Cerebellar cortex (tissue), 1 donor: Measurements from ENCODE around the gene MAPKAPK2.
"Not testable (repeated sequence)": the region's sequence is repeated elsewhere in the genome, so short reads cannot be mapped to it uniquely, and the experiment has no call there.

Experiments
- DNase-seq: peaks from one replicate; pipeline ENCODE4 v3.0.0-alpha.2; 2015; ENCODE audit warnings: low spot score

MAPKAPK2 gene

DNA sequence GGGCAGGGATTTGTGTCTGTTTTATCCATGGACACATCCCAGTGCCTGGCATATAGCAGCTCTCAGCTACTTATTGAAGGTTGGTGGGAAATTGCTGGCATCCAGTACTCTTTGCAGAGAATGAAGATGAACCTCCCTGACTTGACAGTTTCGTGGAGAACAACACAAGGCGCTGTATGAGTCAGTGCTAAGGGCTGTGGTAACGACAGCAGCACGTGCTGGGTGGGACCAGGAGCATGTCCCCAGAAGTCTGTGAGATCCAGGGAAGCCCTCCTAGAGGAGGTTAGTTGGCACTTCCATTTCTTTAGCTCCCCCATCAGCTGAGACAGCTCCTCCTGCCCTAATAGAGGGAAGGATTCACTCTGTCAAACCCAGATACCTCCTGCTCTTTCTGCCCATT, 60.0 kb downstream of the MAPKAPK2 start:
- DNase-seq, result no peak

GRCh38 chr1:206745301-206745700, 60.6 kb downstream of the MAPKAPK2 start:
- no peak for DNase-seq

DNA sequence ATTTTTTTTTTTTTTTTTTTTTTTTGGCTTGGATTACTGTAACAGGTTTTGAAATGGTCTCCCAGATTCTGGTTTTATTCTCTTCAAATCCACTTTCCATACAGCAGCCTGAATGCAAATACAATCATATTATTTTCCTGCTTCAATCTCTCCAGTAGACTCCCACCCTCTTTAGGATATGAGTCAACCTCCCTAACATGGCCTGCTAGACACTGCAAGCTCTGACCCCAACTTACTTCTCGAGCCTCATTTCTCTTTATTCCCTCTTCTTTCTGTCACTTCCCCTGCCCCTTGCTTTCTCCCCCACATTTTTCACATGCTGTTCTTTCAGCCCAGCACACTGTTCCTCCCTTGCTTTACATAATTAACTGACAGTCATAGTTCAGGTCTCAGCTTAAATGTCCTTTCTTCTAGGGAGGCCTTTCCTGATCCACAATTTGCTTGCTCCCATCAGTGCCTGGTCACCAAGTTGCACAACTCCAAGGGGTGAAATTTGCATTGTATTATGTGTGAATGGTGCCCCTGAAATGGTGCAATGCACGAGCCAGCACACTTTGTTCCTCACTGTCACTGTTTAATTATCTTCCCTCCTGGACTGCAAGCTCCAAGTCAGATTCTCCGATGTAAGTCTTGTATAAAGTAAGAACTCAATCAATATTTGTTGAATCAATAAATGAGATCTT, 63.8 kb downstream of the MAPKAPK2 start:
- DNase-seq, result no peak

- no peak for DNase-seq
These were observed 67.2 kb downstream of the MAPKAPK2 start for GRCh38 chr1:206751891-206752290.

DNA sequence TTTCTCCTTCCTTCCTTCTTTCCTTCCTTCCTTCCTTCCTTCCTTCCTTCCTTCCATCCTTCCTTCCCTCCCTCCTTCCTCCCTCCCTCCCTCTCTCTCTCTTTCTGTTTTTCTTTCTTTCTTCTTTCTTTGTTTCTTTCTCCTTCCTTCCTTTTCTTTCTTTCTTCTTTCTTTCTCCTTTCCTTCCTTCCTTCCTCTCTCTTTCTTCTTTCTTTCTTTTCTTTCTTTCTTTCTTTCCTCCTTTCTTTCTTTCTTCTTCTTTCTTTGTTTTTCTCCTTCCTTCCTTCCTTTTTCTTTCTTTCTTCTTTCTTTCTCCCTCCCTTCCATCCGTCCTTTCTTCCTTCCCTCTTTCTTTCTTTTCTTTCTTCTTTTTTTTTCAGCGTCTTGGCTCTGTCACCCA, 67.8 kb downstream of the MAPKAPK2 start:
- DNase-seq, result no peak

- DNase-seq, result no peak
These were observed 68.4 kb downstream of the MAPKAPK2 start for GRCh38 chr1:206753141-206753540.

DNA sequence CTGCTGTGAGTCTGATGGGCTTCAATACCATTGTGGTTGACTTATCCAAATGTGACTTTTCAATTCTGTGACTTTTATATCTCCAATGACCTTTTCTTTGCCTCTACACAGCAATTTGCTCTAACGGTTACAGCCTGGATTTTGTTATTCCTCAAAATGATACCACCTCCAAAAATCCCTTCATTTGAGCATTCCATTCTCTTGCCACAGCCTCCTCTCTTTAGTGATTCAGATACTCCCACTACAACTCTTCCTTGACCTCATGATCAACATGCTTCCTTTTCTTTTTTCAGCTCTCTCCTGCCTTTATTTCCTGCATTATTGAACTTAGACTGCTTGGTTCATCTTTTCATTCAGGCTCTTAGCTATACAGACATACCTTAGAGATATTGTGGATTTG, 69.3 kb downstream of the MAPKAPK2 start:
- DNase-seq, result no peak

DNA sequence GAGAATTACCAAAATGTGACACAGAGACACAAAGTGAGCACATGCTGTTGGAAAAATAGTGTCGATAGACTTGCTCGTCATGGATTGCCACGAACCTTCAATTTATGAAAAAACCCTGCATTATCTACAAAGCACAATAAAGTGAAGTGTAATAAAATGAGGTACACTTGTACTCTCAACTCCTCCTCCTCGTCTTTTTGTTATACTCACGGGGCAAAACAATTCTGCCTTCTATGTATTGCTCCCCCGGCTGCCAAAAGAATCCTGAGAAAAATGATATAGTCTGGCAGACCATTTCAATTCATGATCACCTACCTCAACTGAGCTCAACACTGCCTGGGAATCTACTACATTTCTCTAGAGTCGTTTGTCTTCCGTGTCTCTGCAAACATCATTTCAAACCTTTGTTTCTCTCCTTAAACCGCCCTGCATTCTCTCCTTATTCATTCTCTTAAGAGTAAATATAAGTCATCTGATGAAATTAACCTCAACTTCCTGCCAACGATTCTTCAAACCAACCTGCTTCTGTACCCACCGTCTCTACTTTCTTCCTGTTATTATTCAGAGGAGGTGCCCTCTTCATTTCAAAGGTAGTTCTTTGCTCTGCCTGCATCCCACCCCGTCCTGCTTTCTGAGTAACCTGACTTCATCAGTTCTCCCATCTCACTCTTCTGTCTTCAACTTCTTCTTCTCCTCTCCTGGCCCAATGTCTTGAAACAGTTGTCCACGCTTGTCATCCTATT, 73.0 kb downstream of the MAPKAPK2 start:
- no peak for DNase-seq

- DNase-seq, result no peak
These were observed 75.9 kb downstream of the MAPKAPK2 start for GRCh38 chr1:206760590-206760989.

DNA sequence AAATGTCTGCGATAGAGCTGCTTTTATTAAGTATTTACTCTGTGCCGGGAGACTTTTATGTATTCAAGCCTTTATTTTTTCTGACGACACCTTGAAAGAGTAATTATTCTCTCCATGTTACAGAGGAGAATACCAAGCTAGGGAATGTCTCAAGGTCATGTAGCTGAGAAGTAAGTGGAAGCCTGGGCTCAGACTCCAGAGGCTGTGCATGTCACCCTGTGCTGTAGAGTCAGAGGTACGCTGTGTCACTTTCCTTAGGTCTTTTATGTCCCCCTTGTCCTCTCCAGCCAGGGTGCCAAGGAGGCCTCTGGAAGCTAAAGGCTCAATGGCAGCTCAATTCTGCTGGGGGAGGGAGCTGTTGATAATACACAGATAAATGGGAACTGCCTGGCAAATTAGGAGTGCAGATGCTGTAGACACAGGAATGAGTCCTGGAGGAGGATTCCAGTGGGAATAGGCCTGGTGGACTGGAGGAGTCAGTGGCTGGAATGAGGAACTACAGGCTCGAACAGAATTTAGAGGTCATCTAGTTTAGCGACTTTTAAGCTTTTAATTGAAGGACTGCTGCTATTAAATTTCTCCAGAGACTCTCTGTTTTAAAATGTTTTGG, 76.6 kb downstream of the MAPKAPK2 start:
- DNase-seq, result no peak

GRCh38 chr1:206762741-206763364, 78.1 kb downstream of the MAPKAPK2 start:
- DNase-seq, result not testable (repeated sequence)

DNA sequence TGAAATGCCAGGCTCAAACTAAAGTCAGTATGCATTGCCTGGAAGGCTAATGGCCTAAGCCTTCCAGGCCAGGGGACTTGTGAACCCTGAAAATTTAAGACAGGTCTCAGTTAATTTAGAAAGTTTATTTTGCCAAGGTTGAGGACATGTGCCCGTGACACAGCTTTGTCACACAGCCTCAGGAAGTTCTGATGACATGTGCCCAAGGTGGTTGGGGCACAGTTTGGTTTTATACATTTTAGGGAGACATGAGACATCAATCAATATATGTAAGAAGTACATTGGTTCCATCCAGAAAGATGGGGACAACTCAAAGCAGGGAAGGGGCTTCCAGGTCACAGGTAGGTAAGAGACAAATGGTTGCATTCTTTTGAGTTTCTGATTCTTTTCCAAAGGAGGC, 81.1 kb downstream of the MAPKAPK2 start:
- not testable (repeated sequence) for DNase-seq

- DNase-seq, result no peak
These were observed 81.6 kb downstream of the MAPKAPK2 start for GRCh38 chr1:206766251-206766856.

GRCh38 chr1:206768472-206769303, 84.0 kb downstream of the MAPKAPK2 start:
- DNase-seq, result no peak

DNA sequence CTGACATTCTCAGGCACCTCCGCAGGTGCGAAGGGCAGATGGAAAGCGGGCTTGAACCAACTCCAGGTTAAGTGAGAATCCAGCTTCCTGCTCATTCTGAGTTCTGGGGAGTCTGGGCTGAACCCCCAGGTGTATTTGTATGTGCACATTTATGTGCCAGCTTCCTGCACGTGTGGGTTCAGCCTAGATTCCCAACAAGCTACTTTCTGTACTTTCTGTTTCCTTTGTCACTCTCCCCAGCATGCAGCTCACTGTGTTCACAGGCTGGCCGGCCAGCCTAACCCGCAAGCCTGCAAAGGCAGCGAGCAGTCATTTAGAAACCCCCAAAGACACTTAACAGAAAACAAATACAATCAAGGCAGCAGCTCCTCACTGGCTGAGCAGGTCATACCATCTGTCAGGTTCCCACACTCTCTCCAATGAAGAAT, 84.6 kb downstream of the MAPKAPK2 start:
- no peak for DNase-seq

DNA sequence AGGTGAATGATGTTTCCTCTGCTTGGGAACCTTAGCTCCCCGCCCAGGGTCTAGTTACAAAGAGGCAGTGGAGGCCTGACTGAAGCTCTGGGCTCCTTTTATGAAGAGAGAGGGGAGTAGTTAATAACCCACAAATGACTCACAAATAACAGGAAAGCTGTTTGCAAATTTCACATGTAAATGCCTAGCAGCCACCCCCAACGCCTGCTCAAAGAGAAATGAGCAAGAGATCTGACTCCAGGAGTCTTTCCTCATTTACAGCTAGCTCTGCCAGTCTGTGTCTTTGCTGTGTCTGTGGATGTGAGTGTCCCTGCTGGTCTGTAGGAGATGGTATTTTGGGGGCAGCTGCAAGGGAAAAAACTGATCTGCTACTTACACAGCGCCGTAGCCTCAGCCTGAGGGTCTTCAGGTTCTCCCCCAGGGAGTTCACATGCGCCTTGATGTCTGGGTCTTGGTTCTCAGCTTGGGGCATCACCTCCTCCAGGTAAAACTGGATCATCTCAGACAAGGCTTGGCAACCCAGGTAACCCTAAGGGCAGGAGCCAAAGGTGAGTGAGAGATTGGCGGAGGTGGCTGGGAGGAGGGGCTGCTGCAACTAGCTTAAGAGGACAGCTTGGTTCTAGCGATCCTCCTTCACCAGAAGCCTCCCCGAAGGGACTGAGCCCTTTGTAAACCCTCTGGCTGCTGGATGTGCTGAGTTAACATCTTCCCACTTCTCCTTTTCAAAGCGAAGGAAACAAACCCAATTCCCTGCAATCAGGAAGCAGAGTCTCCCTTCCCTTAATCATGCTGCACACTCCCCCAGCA, 86.0 kb downstream of the MAPKAPK2 start, which contains the start of gene IL19:
TSS of gene IL19 (plus strand) at position 243 of the 807 bp plus-strand sequence. CDS start 65,890 bp downstream, outside the sequence.
- no peak for DNase-seq

DNA sequence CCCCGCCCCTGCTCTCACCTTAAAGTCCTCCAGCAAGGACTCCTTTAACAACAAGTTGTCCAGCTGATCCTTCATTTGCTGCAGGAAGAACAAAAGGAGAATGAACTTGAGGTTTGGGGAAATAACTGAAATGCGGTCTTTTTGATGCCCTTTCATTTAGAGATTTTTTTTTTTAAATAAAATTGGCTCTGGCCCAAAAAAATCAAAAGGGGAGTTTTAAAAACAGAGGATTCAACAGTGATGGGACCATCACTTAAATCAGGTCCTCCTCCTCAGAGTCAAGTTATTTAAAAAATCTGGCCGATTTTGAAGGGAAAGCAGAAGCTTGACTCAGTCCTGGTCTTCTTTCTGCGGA, 86.6 kb downstream of the MAPKAPK2 start:
- DNase-seq, result no peak

DNA sequence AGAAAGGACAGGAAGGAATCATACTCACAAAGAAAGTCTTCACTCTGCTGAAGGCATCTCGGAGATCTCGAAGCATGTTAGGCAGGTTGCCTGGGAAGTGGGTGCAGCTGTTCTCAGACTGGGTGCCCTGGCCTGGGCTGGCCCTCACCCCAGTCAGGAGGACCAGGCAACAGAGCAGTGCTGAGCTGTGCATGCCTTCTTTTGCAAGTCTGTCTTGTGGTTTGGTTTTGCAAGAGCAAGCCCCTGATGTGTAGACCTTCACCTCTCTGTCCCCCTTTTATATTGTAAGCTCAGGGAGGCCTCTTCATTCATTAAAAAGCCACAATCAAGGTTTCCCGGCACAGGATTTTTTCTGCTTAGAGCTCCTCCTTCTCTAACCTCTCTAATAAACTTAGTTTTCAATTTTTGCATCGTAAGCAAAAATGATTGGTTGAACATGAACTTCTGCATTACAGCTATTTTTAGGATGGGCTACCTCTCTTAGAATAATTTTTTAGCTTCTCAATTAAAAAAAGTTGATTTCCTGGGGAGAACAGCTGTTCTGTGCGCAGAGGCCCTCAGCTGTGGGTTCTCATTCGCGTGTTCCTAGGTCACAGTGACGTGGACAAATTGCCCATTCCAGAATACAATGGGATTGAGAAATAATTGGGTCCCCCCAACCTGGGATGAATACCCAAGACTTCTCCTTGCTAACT, 87.7 kb downstream of the MAPKAPK2 start, which contains the start of gene IL10:
TSS of gene IL10 (minus strand) at position 252 of the 695 bp plus-strand sequence. CDS start at position 193, 59 bp downstream.
- DNase-seq, result no peak

- no peak for DNase-seq
These were observed 89.4 kb downstream of the MAPKAPK2 start for GRCh38 chr1:206774093-206774492.

GRCh38 chr1:206776229-206776628, 91.5 kb downstream of the MAPKAPK2 start:
- DNase-seq, result no peak
